Measurements from ENCODE around the gene GPR84. TPM values are rescaled to one million over a fixed set of nuclear protein-coding genes. Genes with fewer than 3 reads are reported as not detected.

The GPR84 gene
- total RNA-seq, 2 donors from 2014 or later, result not detected

DNA sequence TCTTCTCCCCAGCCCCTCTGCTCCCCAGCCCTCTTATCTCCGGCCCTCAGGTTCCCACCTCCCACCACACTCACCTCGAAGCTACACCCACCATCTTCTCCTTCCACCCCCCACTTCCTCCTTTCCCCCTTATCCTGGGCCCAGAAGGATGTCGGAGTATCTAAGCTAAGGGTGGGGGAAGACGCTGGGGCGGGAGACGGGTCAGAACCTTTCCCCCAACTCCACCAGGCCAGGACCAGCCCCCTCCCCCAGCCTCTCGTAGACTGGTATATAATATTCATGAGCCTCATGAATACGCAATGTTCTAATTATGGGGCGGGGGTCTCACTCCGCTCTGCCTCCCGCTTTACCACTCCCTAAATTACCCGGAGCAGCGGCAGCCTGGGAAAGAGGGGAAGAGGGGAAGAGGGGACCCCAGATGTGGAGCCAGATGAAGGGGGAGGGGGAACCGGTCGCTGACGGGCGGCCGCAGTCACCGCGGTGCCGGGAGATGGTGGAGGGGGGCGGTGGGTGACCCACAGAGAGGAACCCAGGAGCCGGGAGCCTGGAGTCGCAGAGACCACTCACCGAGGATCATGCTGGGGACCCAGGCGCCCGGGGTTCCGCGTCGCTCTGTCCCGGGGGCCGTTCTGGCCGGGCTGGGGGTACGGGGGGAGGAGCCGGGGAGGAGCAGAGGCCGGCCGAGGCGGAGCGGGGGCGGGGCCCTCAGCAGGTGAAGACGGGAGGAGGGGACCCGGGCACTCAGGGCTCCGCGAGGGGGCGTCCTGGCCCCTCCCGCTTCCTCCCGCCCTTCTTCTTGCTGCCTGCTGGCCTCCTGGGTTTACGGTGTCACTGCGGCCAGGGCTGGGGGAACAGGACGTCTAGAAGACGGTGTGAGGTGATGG lies 26.6 kb upstream of the GPR84 start:
- TF ChIP-seq POLR2A (IDR thresholded peaks at IDR 0.05), result no peak
- TF ChIP-seq, protein P1, sequence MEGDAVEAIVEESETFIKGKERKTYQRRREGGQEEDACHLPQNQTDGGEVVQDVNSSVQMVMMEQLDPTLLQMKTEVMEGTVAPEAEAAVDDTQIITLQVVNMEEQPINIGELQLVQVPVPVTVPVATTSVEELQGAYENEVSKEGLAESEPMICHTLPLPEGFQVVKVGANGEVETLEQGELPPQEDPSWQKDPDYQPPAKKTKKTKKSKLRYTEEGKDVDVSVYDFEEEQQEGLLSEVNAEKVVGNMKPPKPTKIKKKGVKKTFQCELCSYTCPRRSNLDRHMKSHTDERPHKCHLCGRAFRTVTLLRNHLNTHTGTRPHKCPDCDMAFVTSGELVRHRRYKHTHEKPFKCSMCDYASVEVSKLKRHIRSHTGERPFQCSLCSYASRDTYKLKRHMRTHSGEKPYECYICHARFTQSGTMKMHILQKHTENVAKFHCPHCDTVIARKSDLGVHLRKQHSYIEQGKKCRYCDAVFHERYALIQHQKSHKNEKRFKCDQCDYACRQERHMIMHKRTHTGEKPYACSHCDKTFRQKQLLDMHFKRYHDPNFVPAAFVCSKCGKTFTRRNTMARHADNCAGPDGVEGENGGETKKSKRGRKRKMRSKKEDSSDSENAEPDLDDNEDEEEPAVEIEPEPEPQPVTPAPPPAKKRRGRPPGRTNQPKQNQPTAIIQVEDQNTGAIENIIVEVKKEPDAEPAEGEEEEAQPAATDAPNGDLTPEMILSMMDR (IDR thresholded peaks at IDR 0.05), result peak in 1 of 7 experiments; percentile 7
- H3K4me3 ChIP-seq, result no peak overlapping the region
- H3K27me3 ChIP-seq, result no peaks in the 10 kb centered on the region
- DNase-seq (peak; percentile 31 to 67 (median 52)), ATAC-seq (peak; percentile 46)
- WGBS, 2 donors, result 15 to 45% methylated on average over 25 to 48 of the region's 51 CpGs
- H3K4me1 ChIP-seq, result no peaks in the 10 kb centered on the region
- H3K9me3 ChIP-seq, result no peaks in the 10 kb centered on the region
- H3K36me3 ChIP-seq (replicated peaks in 1 of 2; ENCODE audit: insufficient read depth in 1 of 2, low read depth in 2 of 2), result no peaks in the 10 kb centered on the region
- intact Hi-C loops (cut with DNase I), result no loop called here
- H3K27ac ChIP-seq, result no peak overlapping the region

DNA sequence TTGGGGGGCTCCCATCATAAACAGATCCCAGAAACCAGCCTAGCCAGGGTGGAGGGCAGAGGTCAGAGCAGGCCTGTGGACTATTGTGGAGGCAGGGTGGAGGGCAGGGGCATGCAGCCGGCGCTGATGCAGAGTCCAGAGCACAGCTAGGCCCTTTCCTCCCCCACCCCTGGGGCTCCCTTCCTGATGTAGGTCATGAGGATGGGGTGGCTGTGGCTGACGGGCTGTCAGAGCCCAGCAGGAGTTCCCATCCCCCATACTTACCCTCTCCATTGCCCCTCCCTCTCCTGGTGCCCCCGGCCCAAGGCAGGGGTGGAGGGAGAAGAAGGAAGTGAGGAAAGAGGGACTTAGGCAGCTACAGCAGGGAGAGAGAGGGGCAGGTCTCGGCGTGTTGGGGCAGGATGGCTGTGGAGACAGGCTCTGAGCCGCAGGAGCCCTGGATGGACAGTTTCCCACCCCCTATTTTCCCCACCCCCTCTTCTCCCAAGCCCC lies 25.9 kb upstream of the GPR84 start:
- DNase-seq, result no peak
- H3K4me3 ChIP-seq, result no peak overlapping the region

DNA sequence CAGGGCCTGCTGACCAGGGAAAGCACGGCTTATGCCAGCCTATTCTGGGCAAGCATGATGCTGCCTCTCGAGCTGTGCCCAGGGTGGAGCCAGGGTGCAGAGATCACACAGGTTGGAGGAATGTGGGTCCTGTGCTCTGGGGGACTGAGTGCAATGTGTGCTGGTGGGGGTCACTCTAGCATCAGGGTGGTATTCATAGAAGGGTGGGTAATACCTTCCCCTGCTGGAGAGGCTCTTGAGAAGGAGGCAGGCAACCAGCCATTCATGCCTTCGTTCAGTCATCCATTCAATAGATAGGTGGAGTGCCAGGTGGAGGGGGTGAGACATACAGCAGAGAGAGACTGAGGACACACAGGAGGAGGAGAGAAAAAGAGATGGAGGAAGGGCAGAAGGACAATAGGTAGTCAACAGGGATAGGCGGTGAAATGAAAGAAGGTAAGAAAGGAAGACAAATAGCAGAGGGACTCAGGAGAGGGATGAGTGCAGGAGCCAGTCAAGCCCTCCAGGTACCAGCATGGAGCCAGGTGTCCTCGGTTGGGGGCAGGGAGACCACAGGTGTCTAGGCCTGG lies 25.4 kb upstream of the GPR84 start:
- no peaks in the 10 kb centered on the region for H3K36me3 ChIP-seq (replicated peaks in 1 of 2; ENCODE audit: insufficient read depth in 1 of 2, low read depth in 2 of 2)
- no peak overlapping the region for H3K27ac ChIP-seq
- H3K4me3 ChIP-seq, result no peak overlapping the region
- H3K4me1 ChIP-seq, result no peaks in the 10 kb centered on the region
- DNase-seq (no peak), ATAC-seq (no peak)
- no peaks in the 10 kb centered on the region for H3K9me3 ChIP-seq
- TF ChIP-seq, protein P1 (IDR thresholded peaks at IDR 0.05), result no peak
- no peak for TF ChIP-seq POLR2A (IDR thresholded peaks at IDR 0.05)
- intact Hi-C loops (cut with DNase I), result no loop called here
- WGBS, 2 donors, result 89 to 90% methylated on average over 5 of the region's 5 CpGs
- no peaks in the 10 kb centered on the region for H3K27me3 ChIP-seq

More for the DNA sequence above, 25.9 kb upstream of the GPR84 start:
- intact Hi-C loops (cut with DNase I), result no loop called here
- Histone ChIP-seq H3K4me1 (no peaks in the 10 kb centered on the region), H3K9me3 (no peaks in the 10 kb centered on the region), H3K27ac (no peak overlapping the region), H3K27me3 (no peaks in the 10 kb centered on the region), H3K36me3 (replicated peaks in 1 of 2; ENCODE audit: insufficient read depth in 1 of 2, low read depth in 2 of 2) (no peaks in the 10 kb centered on the region)
- TF ChIP-seq, protein P1 (IDR thresholded peaks at IDR 0.05), result no peak
- no peak for TF ChIP-seq POLR2A (IDR thresholded peaks at IDR 0.05)
- WGBS, 2 donors, result 65 to 75% methylated on average over 5 to 7 of the region's 7 CpGs
- ATAC-seq, result no peak

DNA sequence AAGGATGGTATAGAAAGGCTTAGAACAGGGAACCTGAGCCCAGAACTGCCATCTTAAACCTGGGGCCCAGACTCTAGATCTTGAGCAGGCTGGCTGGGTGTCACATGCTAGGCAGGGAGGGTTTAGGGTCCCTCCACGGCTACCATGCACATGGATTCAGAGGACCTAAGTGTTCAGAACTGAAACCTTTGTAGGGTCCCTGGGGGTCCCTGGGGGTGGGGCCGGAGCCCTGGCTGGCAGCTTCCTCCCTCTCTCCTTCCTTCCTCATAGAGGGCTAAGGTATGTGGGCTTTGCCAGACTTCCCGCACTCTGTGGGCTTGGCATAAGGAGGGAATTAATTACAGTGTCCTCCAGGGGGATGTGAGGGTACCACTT lies 24.8 kb upstream of the GPR84 start:
- ATAC-seq, result no peak
- Histone ChIP-seq H3K27me3 (no peaks in the 10 kb centered on the region), H3K27ac (no peak overlapping the region), H3K36me3 (replicated peaks in 1 of 2; ENCODE audit: insufficient read depth in 1 of 2, low read depth in 2 of 2) (no peaks in the 10 kb centered on the region), H3K9me3 (no peaks in the 10 kb centered on the region), H3K4me1 (no peaks in the 10 kb centered on the region), H3K4me3 (no peak overlapping the region)
- no peak for TF ChIP-seq POLR2A (IDR thresholded peaks at IDR 0.05)
- TF ChIP-seq, protein P1 (IDR thresholded peaks at IDR 0.05), result no peak
- DNase-seq, result no peak
- 75 to 76% methylated on average over 3 of the region's 3 CpGs for WGBS, 2 donors
- intact Hi-C loops (cut with DNase I), result no loop called here
